ENCODE results near the gene SPATA32. TPM values are rescaled to one million over a fixed set of nuclear protein-coding genes. Genes with fewer than 3 reads are reported as not detected.
A peak's percentile ranks its signal among the peaks of the same experiment; 100 is the strongest.

The SPATA32 gene
- total RNA-seq, 1 donor = not detected

GRCh38 chr17:45292696-45293412, 31.0 kb upstream of the SPATA32 start:
- no peaks in the 10 kb centered on the region for H3K9me3 ChIP-seq (ENCODE audit: low read depth, low read length)
- peak overlapping the region; percentile 86 for H3K27ac ChIP-seq (ENCODE audit: low read depth, low read length)
- no peak overlapping the region for H2AFZ ChIP-seq (ENCODE audit: low read length)
- H3K36me3 ChIP-seq (ENCODE audit: insufficient read depth, low read length) = peaks cover 50% of the 10 kb centered on the region
- DNase-seq (ENCODE audit: insufficient read length, low spot score, missing footprints) = peak; percentile 82
- no peaks in the 10 kb centered on the region for H3K27me3 ChIP-seq (ENCODE audit: insufficient read depth, low read length)
- H3K4me1 ChIP-seq (ENCODE audit: insufficient read depth, low read length) = peaks cover 45% of the 10 kb centered on the region
- H4K20me1 ChIP-seq (ENCODE audit: insufficient read depth, low read length) = peaks cover 85% of the 10 kb centered on the region
- peak overlapping the region; percentile 22 for H3K4me3 ChIP-seq (ENCODE audit: insufficient read depth, low read length)
- H3K4me2 ChIP-seq (ENCODE audit: insufficient read depth, low read length) = peak overlapping the region; percentile 49
- TF ChIP-seq CTCF (IDR thresholded peaks at IDR 0.05; ENCODE audit: extremely low read depth, low read depth, low read length) = no peak
- peaks cover 77% of the 10 kb centered on the region for H3K79me2 ChIP-seq (ENCODE audit: insufficient read depth, low read length)

- no peak for TF ChIP-seq CTCF (IDR thresholded peaks at IDR 0.05; ENCODE audit: extremely low read depth, low read depth, low read length)
- H3K79me2 ChIP-seq (ENCODE audit: insufficient read depth, low read length) = peaks cover 66% of the 10 kb centered on the region
- H4K20me1 ChIP-seq (ENCODE audit: insufficient read depth, low read length) = peaks cover 78% of the 10 kb centered on the region
- H3K36me3 ChIP-seq (ENCODE audit: insufficient read depth, low read length) = peaks cover 66% of the 10 kb centered on the region
- H3K4me2 ChIP-seq (ENCODE audit: insufficient read depth, low read length) = no peak overlapping the region
- no peaks in the 10 kb centered on the region for H3K27me3 ChIP-seq (ENCODE audit: insufficient read depth, low read length)
- H3K27ac ChIP-seq (ENCODE audit: low read depth, low read length) = no peak overlapping the region
- no peak overlapping the region for H2AFZ ChIP-seq (ENCODE audit: low read length)
- H3K9me3 ChIP-seq (ENCODE audit: low read depth, low read length) = no peaks in the 10 kb centered on the region
- peaks cover 38% of the 10 kb centered on the region for H3K4me1 ChIP-seq (ENCODE audit: insufficient read depth, low read length)
- DNase-seq (ENCODE audit: insufficient read length, low spot score, missing footprints) = peak; percentile 72
- H3K4me3 ChIP-seq (ENCODE audit: insufficient read depth, low read length) = no peak overlapping the region
These were observed 29.4 kb upstream of the SPATA32 start for GRCh38 chr17:45291171-45291805.

GRCh38 chr17:45290269-45290765, 28.4 kb upstream of the SPATA32 start:
- H4K20me1 ChIP-seq (ENCODE audit: insufficient read depth, low read length) = peaks cover 71% of the 10 kb centered on the region
- no peaks in the 10 kb centered on the region for H3K9me3 ChIP-seq (ENCODE audit: low read depth, low read length)
- no peaks in the 10 kb centered on the region for H3K27me3 ChIP-seq (ENCODE audit: insufficient read depth, low read length)
- H3K79me2 ChIP-seq (ENCODE audit: insufficient read depth, low read length) = peaks cover 57% of the 10 kb centered on the region
- no peak overlapping the region for H3K27ac ChIP-seq (ENCODE audit: low read depth, low read length)
- H3K36me3 ChIP-seq (ENCODE audit: insufficient read depth, low read length) = peaks cover 71% of the 10 kb centered on the region
- peaks cover 29% of the 10 kb centered on the region for H3K4me1 ChIP-seq (ENCODE audit: insufficient read depth, low read length)
- no peak overlapping the region for H2AFZ ChIP-seq (ENCODE audit: low read length)
- H3K4me3 ChIP-seq (ENCODE audit: insufficient read depth, low read length) = no peak overlapping the region
- H3K4me2 ChIP-seq (ENCODE audit: insufficient read depth, low read length) = no peak overlapping the region
- peak; percentile 32 for DNase-seq (ENCODE audit: insufficient read length, low spot score, missing footprints)
- TF ChIP-seq CTCF (IDR thresholded peaks at IDR 0.05; ENCODE audit: extremely low read depth, low read depth, low read length) = no peak
